GM23338 (cell line): ENCODE measurements around the gene NCAPD2.

ENCODE experiments used
- CTCF ChIP-seq, 2 experiments: fragments of 200-600 bp in 1 of 2; sonication (generic) in 1 of 2; conservative IDR thresholded peaks; 2 replicates each; pipeline versions ENCODE4 v1.5.1 to v1.6.1; 2016 to 2017; ENCODE audit warnings: antibody characterized with exemption in 2 of 2, low read depth in 2 of 2, mild to moderate bottlenecking in 2 of 2, moderate library complexity in 1 of 2
- EZH2 ChIP-seq: fragments of 200-600 bp; sonication (generic); IDR thresholded peaks from one replicate; pipeline ENCODE4 v1.8.0; 2017; ENCODE audit warnings: antibody characterized with exemption, mild to moderate bottlenecking, low read depth; ENCODE audit not compliant: unreplicated experiment
- POLR2AphosphoS5 ChIP-seq: IDR thresholded peaks from 2 replicates; pipeline ENCODE4 v1.6.1; 2016; ENCODE audit warnings: antibody characterized with exemption, low read depth
- ZNF114 ChIP-seq: fragments of 250-450 bp; sonication (Bioruptor Pico); IDR thresholded peaks from 2 replicates; pipeline ENCODE4 v1.5.0; 2020; ENCODE audit warnings: mild to moderate bottlenecking, moderate library complexity
- TF ChIP-seq, protein P1 (sequence below): IDR thresholded peaks from one replicate; pipeline ENCODE4 v1.6.1; 2018; ENCODE audit warnings: antibody characterized with exemption; ENCODE audit not compliant: unreplicated experiment

DNA sequence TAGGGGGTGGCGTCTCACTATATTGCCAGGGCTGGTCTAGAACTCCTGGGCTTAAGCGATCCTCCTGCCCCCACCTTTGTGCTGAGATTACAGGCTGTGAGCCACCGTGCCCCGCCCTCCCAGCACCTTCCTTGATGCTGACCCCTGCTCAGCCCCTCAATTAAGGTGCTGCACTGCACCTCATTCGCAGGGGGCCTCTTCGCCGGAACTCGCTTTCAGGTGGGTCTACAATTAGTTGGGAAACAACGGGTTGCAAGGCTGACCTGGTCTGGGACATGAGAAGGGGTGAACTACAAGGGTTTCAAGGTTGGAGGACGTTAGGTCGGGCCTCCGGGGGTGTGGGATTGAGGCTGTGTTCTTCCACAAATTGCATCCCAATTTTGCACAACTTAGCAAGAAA lies 75.4 kb downstream of the NCAPD2 start:
- TF ChIP-seq POLR2AphosphoS5 (no peak), CTCF (conservative IDR thresholded peaks at IDR 0.05; ENCODE audit: low read depth in 2 of 2) (no peak), EZH2 (no peak), ZNF114 (no peak)
- TF ChIP-seq, protein P1, sequence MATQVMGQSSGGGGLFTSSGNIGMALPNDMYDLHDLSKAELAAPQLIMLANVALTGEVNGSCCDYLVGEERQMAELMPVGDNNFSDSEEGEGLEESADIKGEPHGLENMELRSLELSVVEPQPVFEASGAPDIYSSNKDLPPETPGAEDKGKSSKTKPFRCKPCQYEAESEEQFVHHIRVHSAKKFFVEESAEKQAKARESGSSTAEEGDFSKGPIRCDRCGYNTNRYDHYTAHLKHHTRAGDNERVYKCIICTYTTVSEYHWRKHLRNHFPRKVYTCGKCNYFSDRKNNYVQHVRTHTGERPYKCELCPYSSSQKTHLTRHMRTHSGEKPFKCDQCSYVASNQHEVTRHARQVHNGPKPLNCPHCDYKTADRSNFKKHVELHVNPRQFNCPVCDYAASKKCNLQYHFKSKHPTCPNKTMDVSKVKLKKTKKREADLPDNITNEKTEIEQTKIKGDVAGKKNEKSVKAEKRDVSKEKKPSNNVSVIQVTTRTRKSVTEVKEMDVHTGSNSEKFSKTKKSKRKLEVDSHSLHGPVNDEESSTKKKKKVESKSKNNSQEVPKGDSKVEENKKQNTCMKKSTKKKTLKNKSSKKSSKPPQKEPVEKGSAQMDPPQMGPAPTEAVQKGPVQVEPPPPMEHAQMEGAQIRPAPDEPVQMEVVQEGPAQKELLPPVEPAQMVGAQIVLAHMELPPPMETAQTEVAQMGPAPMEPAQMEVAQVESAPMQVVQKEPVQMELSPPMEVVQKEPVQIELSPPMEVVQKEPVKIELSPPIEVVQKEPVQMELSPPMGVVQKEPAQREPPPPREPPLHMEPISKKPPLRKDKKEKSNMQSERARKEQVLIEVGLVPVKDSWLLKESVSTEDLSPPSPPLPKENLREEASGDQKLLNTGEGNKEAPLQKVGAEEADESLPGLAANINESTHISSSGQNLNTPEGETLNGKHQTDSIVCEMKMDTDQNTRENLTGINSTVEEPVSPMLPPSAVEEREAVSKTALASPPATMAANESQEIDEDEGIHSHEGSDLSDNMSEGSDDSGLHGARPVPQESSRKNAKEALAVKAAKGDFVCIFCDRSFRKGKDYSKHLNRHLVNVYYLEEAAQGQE, result no peak
